K562 (cell line): Measurements from ENCODE around the gene EEFSEC. TPM values are rescaled to one million over a fixed set of nuclear protein-coding genes. Genes with fewer than 3 reads are reported as not detected.

Source experiments
- CBX1 ChIP-seq: sonication (generic); IDR thresholded peaks from 2 replicates; pipeline ENCODE4 v1.6.1; 2016; ENCODE audit warnings: antibody characterized with exemption, low read depth, mild to moderate bottlenecking
- CHD4 ChIP-seq: fragments of 200-600 bp; sonication (generic); IDR thresholded peaks from 3 replicates; pipeline ENCODE4 v1.6.1; 2012; ENCODE audit warnings: low read depth, mild to moderate bottlenecking, mixed read lengths, low read length, inconsistent platforms; ENCODE audit not compliant: insufficient read depth, insufficient replicate concordance, poor library complexity, severe bottlenecking
- E2F6 ChIP-seq, 2 experiments: IDR thresholded peaks; 2 replicates each; pipeline ENCODE4 v1.6.1; 2011; ENCODE audit warnings: borderline replicate concordance in 1 of 2, control low read depth in 1 of 2, low read depth in 1 of 2, low read length in 1 of 2, mild to moderate bottlenecking in 1 of 2, mixed read lengths in 1 of 2, moderate library complexity in 1 of 2; ENCODE audit not compliant: insufficient read depth in 1 of 2, insufficient read length in 1 of 2, poor library complexity in 1 of 2, severe bottlenecking in 1 of 2; ENCODE audit errors: extremely low read depth in 1 of 2
- ELF4 ChIP-seq: fragments of 450-650 bp; formaldehyde crosslinking; IDR thresholded peaks from 2 replicates; pipeline ENCODE4 v1.4.0; 2022; ENCODE audit warnings: missing genetic modification characterization
- ETV6 ChIP-seq, 3 experiments: fragments of 150-350 bp in 1 of 3; sonication (generic) in 1 of 3; formaldehyde crosslinking in 1 of 3; IDR thresholded peaks; 2 replicates each; pipeline versions ENCODE4 v1.6.1 to v1.8.0; 2014 to 2022; ENCODE audit warnings: borderline replicate concordance in 2 of 3, low read depth in 2 of 3, antibody characterized with exemption in 1 of 3, low read length in 1 of 3, mild to moderate bottlenecking in 1 of 3, missing genetic modification reagents in 1 of 3
- GATAD2B ChIP-seq: fragments of 450-650 bp; IDR thresholded peaks from 2 replicates; pipeline ENCODE4 v1.6.1; 2017; ENCODE audit warnings: mild to moderate bottlenecking, borderline replicate concordance
- HDAC8 ChIP-seq: fragments of 450-650 bp; IDR thresholded peaks from 2 replicates; pipeline ENCODE4 v1.6.1; 2016; ENCODE audit warnings: mild to moderate bottlenecking, missing genetic modification characterization, moderate library complexity, missing compliant biosample characterization
- KHSRP ChIP-seq: fragments of 450-650 bp; IDR thresholded peaks from 2 replicates; pipeline ENCODE4 v1.6.1; 2017
- KLF6 ChIP-seq: fragments of 250-450 bp; sonication (Bioruptor Pico); IDR thresholded peaks from 2 replicates; pipeline ENCODE4 v1.4.0; 2020; ENCODE audit warnings: mild to moderate bottlenecking, moderate library complexity, borderline replicate concordance
- MAZ ChIP-seq, 2 experiments: fragments of 450-650 bp in 1 of 2; sonication (generic) in 1 of 2; formaldehyde crosslinking; IDR thresholded peaks in 1 of 2; conservative IDR thresholded peaks in 1 of 2; 2 replicates each; pipeline versions ENCODE4 v1.4.0 to v1.5.0; 2020; ENCODE audit warnings: mild to moderate bottlenecking in 1 of 2, missing genetic modification reagents in 1 of 2
- NCOR1 ChIP-seq: fragments of 450-650 bp; IDR thresholded peaks from 2 replicates; pipeline ENCODE4 v1.6.1; 2016; ENCODE audit warnings: mild to moderate bottlenecking, moderate library complexity
- NKRF ChIP-seq: fragments of 450-650 bp; IDR thresholded peaks from 2 replicates; pipeline ENCODE4 v1.6.1; 2016; ENCODE audit warnings: borderline replicate concordance
- PKNOX1 ChIP-seq: fragments of 450-650 bp; IDR thresholded peaks from 2 replicates; pipeline ENCODE4 v1.6.1; 2016
- PYGO2 ChIP-seq: fragments of 450-650 bp; IDR thresholded peaks from 2 replicates; pipeline ENCODE4 v1.6.1; 2016; ENCODE audit warnings: mild to moderate bottlenecking, missing genetic modification characterization, moderate library complexity, missing compliant biosample characterization
- RBM25 ChIP-seq: fragments of 200-400 bp; formaldehyde crosslinking; IDR thresholded peaks from 2 replicates; pipeline ENCODE4 v1.6.1; 2018; ENCODE audit warnings: low read length, low read depth, moderate library complexity; ENCODE audit not compliant: severe bottlenecking
- SMAD4 ChIP-seq: fragments of 250-450 bp; sonication (Bioruptor Pico); conservative IDR thresholded peaks from 2 replicates; pipeline ENCODE4 v1.8.0; 2021; ENCODE audit warnings: inconsistent platforms, mild to moderate bottlenecking, moderate library complexity
- UBTF ChIP-seq, 2 experiments: IDR thresholded peaks; 2 replicates each; pipeline ENCODE4 v1.6.1; 2012; ENCODE audit warnings: improper control_type of control experiment in 2 of 2, low read depth in 2 of 2, low read length in 2 of 2, borderline replicate concordance in 1 of 2
- ZBTB7A ChIP-seq: IDR thresholded peaks from 2 replicates; pipeline ENCODE4 v1.6.1; 2011; ENCODE audit warnings: low read depth, mild to moderate bottlenecking, low read length, moderate library complexity, borderline replicate concordance; ENCODE audit not compliant: control insufficient read depth
- ZFP36 ChIP-seq: fragments of 150-350 bp; IDR thresholded peaks from 2 replicates; pipeline ENCODE4 v1.6.1; 2018; ENCODE audit warnings: low read length, low read depth; ENCODE audit not compliant: partially characterized antibody
- polyA plus RNA-seq, 8 experiments: library from polyadenylated mRNA; depleted of rRNA in 4 of 8; stranded (reverse) in 5 of 8; unstranded in 3 of 8; fragments of >200 nt; fragmentation: Nextera tagmentation in 2 of 8; fragmentation: Illumina TruSeq in 1 of 8; extraction: Ambion mirVana in 2 of 8; extraction: Trizol in 1 of 8; gene quantifications; 2 replicates each; pipeline versions ENCODE4 v1.2.1 to v1.2.3, GENCODE V29; 2011 to 2014; ENCODE audit warnings: inconsistent platforms in 1 of 8, missing spikeins in 1 of 8
- total RNA-seq, 7 experiments: library from RNA; depleted of rRNA in 6 of 7; stranded (reverse); fragments of >200 nt in 6 of 7; fragmentation: Illumina TruSeq in 2 of 7; extraction: Trizol in 2 of 7; gene quantifications; 2 replicates each; pipeline versions ENCODE4 v1.2.1 to v1.2.3, GENCODE V29; 2011 to 2021; ENCODE audit warnings: low replicate concordance in 1 of 7

The EEFSEC gene
- total and polyA plus RNA-seq, 9 of the 15 experiments (the other 6 are each of a cell fraction or from before 2014, with no cell fraction given): 0.35 to 11.8 (median 7.7) TPM

GRCh38 chr3:128426128-128426921, 273.0 kb downstream of the EEFSEC start (continued):
- TF ChIP-seq E2F6 (IDR thresholded peaks at IDR 0.05; ENCODE audit: borderline replicate concordance in 1 of 2, extremely low read depth in 1 of 2, insufficient read depth in 1 of 2, insufficient read length in 1 of 2, low read depth in 1 of 2, low read length in 1 of 2, poor library complexity in 1 of 2, severe bottlenecking in 1 of 2): peak; percentile 70 to 84
- TF ChIP-seq PKNOX1: no peak
- peak; percentile 87 for TF ChIP-seq ZBTB7A
- TF ChIP-seq GATAD2B: peak; percentile 86
- no peak for TF ChIP-seq HDAC8 (tag)
- peak; percentile 82 for TF ChIP-seq ZFP36
- no peak for TF ChIP-seq NCOR1
- TF ChIP-seq MAZ (CRISPR knock-in tag; conservative IDR thresholded peaks at IDR 0.05 in 1 of 2, IDR thresholded peaks at IDR 0.05 in 1 of 2): peak; percentile 55 to 78; a peak in 2 of 4 replicates
- no peak for TF ChIP-seq KLF6 (CRISPR knock-in tag)
- peak; percentile 45 for TF ChIP-seq RBM25
- no peak for TF ChIP-seq ELF4 (CRISPR knock-in tag)
- peak; percentile 88; the same call in 1 of the 2 replicates for TF ChIP-seq CBX1
- no peak for TF ChIP-seq KHSRP
- TF ChIP-seq UBTF (IDR thresholded peaks at IDR 0.05; ENCODE audit: borderline replicate concordance in 1 of 2, low read depth in 2 of 2, low read length in 2 of 2): 0 out of 4 replicates have a peak, but pooled peaks of 1 of the 2 experiments have one; percentile 12
- TF ChIP-seq NKRF: no peak
- TF ChIP-seq PYGO2 (tag): no peak
- peak; percentile 72 for TF ChIP-seq SMAD4 (CRISPR knock-in tag)
- TF ChIP-seq CHD4: no peak
- no peak for TF ChIP-seq ETV6 (IDR thresholded peaks at IDR 0.05; ENCODE audit: borderline replicate concordance in 1 of 2, low read depth in 2 of 2, low read length in 1 of 2)
- TF ChIP-seq ETV6 (CRISPR knock-in tag; IDR thresholded peaks at IDR 0.05; ENCODE audit: borderline replicate concordance): no peak
